Keratinocyte (primary cell): Measurements from ENCODE around the gene TSPAN18. TPM values are rescaled to one million over a fixed set of nuclear protein-coding genes. Genes with fewer than 3 reads are reported as not detected.

ENCODE experiments used
- DNase-seq: peaks from one replicate; pipeline ENCODE4 v3.0.0-alpha.2; 2011; ENCODE audit warnings: low read depth, missing footprints, low spot score
- FAIRE-seq: peaks from 2 replicates; lab custom pipeline; 2011; peaks lifted over from hg19 to GRCh38; lab: Jason Lieb, UNC
- H2AFZ ChIP-seq: 2 replicates; pipeline ENCODE4 v1.6.0; 2012; ENCODE audit warnings: low read length, control low read depth, inconsistent platforms; ENCODE audit not compliant: control insufficient read depth
- H3K27ac ChIP-seq: 2 replicates; pipeline ENCODE4 v1.5.1; 2011; ENCODE audit warnings: low read length; ENCODE audit not compliant: control insufficient read depth, insufficient read depth
- H3K27me3 ChIP-seq: 3 replicates; pipeline ENCODE4 v1.6.0; 2011; ENCODE audit warnings: low read length; ENCODE audit not compliant: control insufficient read depth, insufficient read depth; ENCODE audit errors: extremely low read depth
- H3K36me3 ChIP-seq, 2 experiments: 2 replicates in 1 of 2; 3 replicates in 1 of 2; pipeline ENCODE4 v1.5.1; 2011; ENCODE audit warnings: low read length in 2 of 2, mild to moderate bottlenecking in 1 of 2; ENCODE audit not compliant: control insufficient read depth in 2 of 2, insufficient read depth in 2 of 2; ENCODE audit errors: extremely low read depth in 1 of 2
- H3K4me1 ChIP-seq: 3 replicates; pipeline ENCODE4 v1.5.1; 2011; ENCODE audit warnings: low read length; ENCODE audit not compliant: control insufficient read depth, insufficient read depth; ENCODE audit errors: extremely low read depth
- H3K4me2 ChIP-seq: 3 replicates; pipeline ENCODE4 v1.6.0; 2011; ENCODE audit warnings: low read depth, low read length; ENCODE audit not compliant: control insufficient read depth, insufficient read depth; ENCODE audit errors: extremely low read depth
- H3K4me3 ChIP-seq, 3 experiments: fragments of 200-600 bp in 1 of 3; sonication (generic) in 1 of 3; 2 replicates in 2 of 3; 3 replicates in 1 of 3; pipeline ENCODE4 v1.5.1; 2011 to 2016; ENCODE audit warnings: low read length in 3 of 3, mild to moderate bottlenecking in 3 of 3, control low read depth in 2 of 3, inconsistent platforms in 1 of 3, low read depth in 1 of 3, mixed read lengths in 1 of 3, mixed run types in 1 of 3, moderate library complexity in 1 of 3; ENCODE audit not compliant: control insufficient read depth in 2 of 3, insufficient read depth in 2 of 3; ENCODE audit errors: extremely low read depth in 1 of 3
- H3K79me2 ChIP-seq: 2 replicates; pipeline ENCODE4 v1.6.0; 2012; ENCODE audit warnings: low read length; ENCODE audit not compliant: control insufficient read depth, insufficient read depth
- H3K9ac ChIP-seq: 3 replicates; pipeline ENCODE4 v1.6.0; 2011; ENCODE audit warnings: low read length; ENCODE audit not compliant: control insufficient read depth, insufficient read depth; ENCODE audit errors: extremely low read depth
- H3K9me1 ChIP-seq: 3 replicates; pipeline ENCODE4 v1.6.0; 2011; ENCODE audit warnings: low read length; ENCODE audit not compliant: control insufficient read depth, insufficient read depth; ENCODE audit errors: extremely low read depth
- H3K9me3 ChIP-seq: 2 replicates; pipeline ENCODE4 v1.5.1; 2012; ENCODE audit warnings: low read depth, low read length; ENCODE audit not compliant: control insufficient read depth
- H4K20me1 ChIP-seq: 3 replicates; pipeline ENCODE4 v1.6.0; 2011; ENCODE audit warnings: low read length; ENCODE audit not compliant: control insufficient read depth, insufficient read depth; ENCODE audit errors: extremely low read depth
- EZH2 ChIP-seq: IDR thresholded peaks from one replicate; pipeline ENCODE4 v1.6.1; 2012; ENCODE audit warnings: inconsistent platforms, mild to moderate bottlenecking, low read length, moderate library complexity
- dilution Hi-C: fragments of 300-500 bp; cut with MboI; formaldehyde crosslinking; loops from one replicate; pipeline ENCODE4 v1.7.0; 2020; ENCODE audit warnings: low sequenced_read_pairs; ENCODE audit not compliant: extremely low pct_ligation_motif_present
- polyA plus RNA-seq, 5 experiments: library from polyadenylated mRNA; depleted of rRNA in 3 of 5; stranded (reverse) in 3 of 5; stranded (forward) in 1 of 5; unstranded in 1 of 5; fragments of >200 nt; gene quantifications; 1 replicate in 1 of 5; 2 replicates in 3 of 5; 3 replicates in 1 of 5; pipeline versions ENCODE4 v1.2.1 to v1.2.3, GENCODE V29; 2011 to 2012; ENCODE audit warnings: missing spikeins in 2 of 5, low read depth in 1 of 5, low replicate concordance in 1 of 5
- TF ChIP-seq, protein P1 (sequence below), 3 experiments: IDR thresholded peaks in 1 of 3; conservative IDR thresholded peaks in 1 of 3; optimal IDR thresholded peaks in 1 of 3; 2 replicates in 2 of 3; 3 replicates in 1 of 3; pipeline versions ENCODE3 to v1.5.1; 2011; ENCODE audit warnings: low read length in 3 of 3, mild to moderate bottlenecking in 3 of 3, moderate library complexity in 2 of 3, control low read depth in 1 of 3, inconsistent platforms in 1 of 3; ENCODE audit not compliant: insufficient read depth in 2 of 3; ENCODE audit errors: extremely low read depth in 1 of 3

The TSPAN18 gene
- polyA plus RNA-seq, 1 donor (not counting 4 experiments of a cell fraction or from before 2014, with no cell fraction given) = not detected

DNA sequence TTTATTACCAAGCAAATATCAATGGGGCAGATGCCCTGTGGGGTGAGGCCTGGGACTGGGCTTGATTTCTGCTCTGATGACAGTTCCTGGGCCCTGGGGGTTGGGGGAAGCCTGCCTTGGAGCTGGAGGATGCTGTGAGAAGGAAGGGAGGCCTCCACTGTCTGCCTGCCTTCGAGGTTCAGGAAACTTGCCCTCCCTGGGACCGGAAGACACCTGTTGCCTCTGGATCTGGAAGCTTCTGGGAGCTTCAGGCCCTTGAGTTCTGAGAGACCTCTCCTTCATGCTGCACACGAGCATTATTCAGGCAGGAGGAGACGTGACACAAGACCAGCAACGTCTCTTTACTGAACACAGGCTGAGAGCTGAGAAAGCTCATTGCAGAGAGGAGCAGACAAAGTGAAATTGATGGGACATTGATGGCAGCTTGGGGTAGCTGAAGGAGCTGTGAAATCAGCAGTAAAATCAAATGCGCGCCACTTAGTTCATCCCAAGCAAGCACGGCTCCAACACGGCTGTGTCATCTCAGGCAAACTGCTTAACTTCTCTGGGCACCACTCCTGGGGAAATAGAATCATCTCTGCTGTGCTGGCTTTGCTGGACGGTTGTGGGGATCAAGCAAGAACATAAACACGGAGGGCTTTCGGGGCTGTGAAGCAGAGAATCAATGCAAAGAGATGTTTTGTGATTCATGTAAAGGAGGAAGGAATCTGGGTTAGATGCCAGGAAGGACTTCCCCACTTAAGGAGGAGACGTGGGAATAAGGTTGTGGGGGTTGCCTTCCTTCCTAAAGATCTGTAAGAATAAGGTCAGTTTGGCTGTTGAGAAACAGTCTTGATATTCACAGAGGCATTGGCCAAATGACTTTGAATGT lies 159.4 kb downstream of the TSPAN18 start:
- Histone ChIP-seq H3K4me3 (no peak overlapping the region), H3K4me2 (no peak overlapping the region), H3K27me3 (peaks cover 69% of the 10 kb centered on the region), H2AFZ (no peak overlapping the region), H4K20me1 (peaks cover 7% of the 10 kb centered on the region), H3K9me1 (no peaks in the 10 kb centered on the region), H3K36me3 (no peaks in the 10 kb centered on the region), H3K9ac (no peak overlapping the region), H3K27ac (no peak overlapping the region), H3K4me1 (no peaks in the 10 kb centered on the region), H3K79me2 (no peaks in the 10 kb centered on the region), H3K9me3 (no peaks in the 10 kb centered on the region)
- FAIRE-seq = no peak
- no peak for DNase-seq
- TF ChIP-seq EZH2 = no peak
- TF ChIP-seq, protein P1, sequence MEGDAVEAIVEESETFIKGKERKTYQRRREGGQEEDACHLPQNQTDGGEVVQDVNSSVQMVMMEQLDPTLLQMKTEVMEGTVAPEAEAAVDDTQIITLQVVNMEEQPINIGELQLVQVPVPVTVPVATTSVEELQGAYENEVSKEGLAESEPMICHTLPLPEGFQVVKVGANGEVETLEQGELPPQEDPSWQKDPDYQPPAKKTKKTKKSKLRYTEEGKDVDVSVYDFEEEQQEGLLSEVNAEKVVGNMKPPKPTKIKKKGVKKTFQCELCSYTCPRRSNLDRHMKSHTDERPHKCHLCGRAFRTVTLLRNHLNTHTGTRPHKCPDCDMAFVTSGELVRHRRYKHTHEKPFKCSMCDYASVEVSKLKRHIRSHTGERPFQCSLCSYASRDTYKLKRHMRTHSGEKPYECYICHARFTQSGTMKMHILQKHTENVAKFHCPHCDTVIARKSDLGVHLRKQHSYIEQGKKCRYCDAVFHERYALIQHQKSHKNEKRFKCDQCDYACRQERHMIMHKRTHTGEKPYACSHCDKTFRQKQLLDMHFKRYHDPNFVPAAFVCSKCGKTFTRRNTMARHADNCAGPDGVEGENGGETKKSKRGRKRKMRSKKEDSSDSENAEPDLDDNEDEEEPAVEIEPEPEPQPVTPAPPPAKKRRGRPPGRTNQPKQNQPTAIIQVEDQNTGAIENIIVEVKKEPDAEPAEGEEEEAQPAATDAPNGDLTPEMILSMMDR (optimal IDR thresholded peaks at IDR 0.05 in 1 of 3, IDR thresholded peaks at IDR 0.05 in 1 of 3, conservative IDR thresholded peaks at IDR 0.05 in 1 of 3; ENCODE audit: extremely low read depth in 1 of 3, insufficient read depth in 2 of 3, low read length in 3 of 3) = no peak
- dilution Hi-C loops = loop anchor here (25.0 kb wide), 1 partner anchor 249 kb away; no protein-coding TSS in a partner anchor

DNA sequence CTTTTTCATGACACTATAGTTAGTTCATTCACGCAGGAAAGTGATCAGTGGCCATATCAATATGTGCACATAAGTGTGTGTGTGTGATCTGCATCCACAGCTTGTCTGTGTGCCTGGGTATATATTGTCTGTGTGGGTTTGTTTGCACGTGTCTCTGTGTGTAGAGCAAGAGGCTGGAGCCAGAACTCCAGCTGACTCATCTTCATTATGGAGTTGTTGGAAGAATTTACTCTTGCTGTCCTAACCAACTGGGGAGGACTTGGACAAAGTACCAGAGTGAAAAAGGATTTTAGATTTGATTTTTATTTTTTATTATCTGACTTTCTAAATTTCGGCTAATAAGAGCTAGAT lies 160.0 kb downstream of the TSPAN18 start:
- Histone ChIP-seq H3K36me3 (no peaks in the 10 kb centered on the region), H3K9me3 (no peaks in the 10 kb centered on the region), H3K9ac (no peak overlapping the region), H2AFZ (no peak overlapping the region), H3K4me3 (no peak overlapping the region), H3K4me1 (no peaks in the 10 kb centered on the region), H3K4me2 (no peak overlapping the region), H3K27me3 (peaks cover 65% of the 10 kb centered on the region), H4K20me1 (peaks cover 7% of the 10 kb centered on the region), H3K9me1 (no peaks in the 10 kb centered on the region), H3K27ac (no peak overlapping the region), H3K79me2 (no peaks in the 10 kb centered on the region)
- no peak for TF ChIP-seq EZH2
- TF ChIP-seq, protein P1 (optimal IDR thresholded peaks at IDR 0.05 in 1 of 3, IDR thresholded peaks at IDR 0.05 in 1 of 3, conservative IDR thresholded peaks at IDR 0.05 in 1 of 3; ENCODE audit: extremely low read depth in 1 of 3, insufficient read depth in 2 of 3, low read length in 3 of 3) = no peak
- FAIRE-seq (no peak), DNase-seq (no peak)
- dilution Hi-C loops = loop anchor here (25.0 kb wide), 1 partner anchor 249 kb away; no protein-coding TSS in a partner anchor
